GM21723 (cell line): ENCODE measurements around the gene NCCRP1.

Experiments
- ATAC-seq: cut with Tn5 transposase; IDR thresholded peaks from one replicate; pipeline ENCODE4 v1.9.1; 2021; ENCODE audit warnings: mild to moderate bottlenecking, moderate library complexity; ENCODE audit not compliant: unreplicated experiment

NCCRP1 gene

GRCh38 chr19:39164289-39164688, 32.5 kb upstream of the NCCRP1 start:
- ATAC-seq = no peak

GRCh38 chr19:39165857-39166256, 30.9 kb upstream of the NCCRP1 start:
- ATAC-seq = no peak

GRCh38 chr19:39166571-39167391, 30.0 kb upstream of the NCCRP1 start:
- ATAC-seq = no peak

GRCh38 chr19:39167461-39168257, 29.1 kb upstream of the NCCRP1 start:
- ATAC-seq = no peak

GRCh38 chr19:39168258-39169142, 28.3 kb upstream of the NCCRP1 start:
- ATAC-seq = no peak

- ATAC-seq = no peak
These were observed 27.5 kb upstream of the NCCRP1 start for GRCh38 chr19:39169143-39169810.

GRCh38 chr19:39170386-39171231, 26.2 kb upstream of the NCCRP1 start:
- ATAC-seq = no peak

GRCh38 chr19:39171479-39172465, 25.0 kb upstream of the NCCRP1 start:
- ATAC-seq = no peak

GRCh38 chr19:39172700-39173501, 23.9 kb upstream of the NCCRP1 start:
- ATAC-seq = no peak

GRCh38 chr19:39173502-39173991, 23.2 kb upstream of the NCCRP1 start:
- no peak for ATAC-seq

GRCh38 chr19:39174142-39174541, 22.6 kb upstream of the NCCRP1 start:
- ATAC-seq = no peak

GRCh38 chr19:39174558-39175544, 21.9 kb upstream of the NCCRP1 start:
- ATAC-seq = no peak

- no peak for ATAC-seq
These were observed 21.2 kb upstream of the NCCRP1 start for GRCh38 chr19:39175564-39175963.

- no peak for ATAC-seq
These were observed 19.6 kb upstream of the NCCRP1 start for GRCh38 chr19:39177110-39177699.

- no peak for ATAC-seq
These were observed 19.0 kb upstream of the NCCRP1 start for GRCh38 chr19:39177736-39178135.
